NCI-H69 (cell line): ENCODE measurements around the gene LDLRAD4.

Experiments used
- DNase-seq: peaks from one replicate; lab custom pipeline; 2025; lab: John Stamatoyannopoulos, UW

LDLRAD4 gene

DNA sequence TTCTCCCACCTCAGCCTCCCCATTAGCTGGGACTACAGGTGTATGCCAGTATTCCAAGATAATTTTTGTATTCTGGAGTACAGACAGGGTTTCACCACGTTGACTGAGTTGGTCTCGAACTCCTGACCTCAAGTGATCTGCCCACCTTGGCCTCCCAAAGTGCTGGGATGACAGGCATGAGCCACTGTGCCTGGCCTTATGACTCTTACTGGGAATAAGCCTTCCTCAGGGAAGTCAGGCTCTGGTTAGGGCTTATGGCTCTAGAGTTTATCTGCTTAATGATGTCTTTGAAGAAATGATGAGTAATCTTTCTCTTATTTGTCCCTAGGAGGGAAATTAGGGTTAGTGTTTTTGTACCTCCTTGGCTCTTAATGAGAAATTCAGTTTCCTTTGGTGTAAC, 320.1 kb downstream of the LDLRAD4 start:
- DNase-seq, result no peak

DNA sequence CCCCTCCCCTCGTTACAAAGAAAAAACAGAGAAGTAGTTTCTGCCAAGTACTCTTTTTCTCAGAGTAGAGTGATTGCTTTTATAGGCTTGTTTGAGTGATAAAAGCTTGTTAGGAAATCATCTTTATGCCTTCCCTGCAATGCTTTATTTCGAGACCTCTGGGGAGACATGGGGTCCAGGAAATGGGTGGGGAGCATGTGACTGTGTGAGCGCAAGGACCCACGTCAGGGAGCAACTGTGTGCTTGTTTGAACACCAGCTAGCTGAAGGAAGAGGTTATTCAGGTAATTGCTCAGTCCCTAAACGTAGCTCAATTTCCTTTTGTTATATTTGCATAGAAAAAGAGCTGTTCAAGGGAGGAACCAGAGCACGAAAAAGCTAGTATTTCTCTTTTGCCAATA, 320.5 kb downstream of the LDLRAD4 start:
- peak; percentile 71 for DNase-seq

DNA sequence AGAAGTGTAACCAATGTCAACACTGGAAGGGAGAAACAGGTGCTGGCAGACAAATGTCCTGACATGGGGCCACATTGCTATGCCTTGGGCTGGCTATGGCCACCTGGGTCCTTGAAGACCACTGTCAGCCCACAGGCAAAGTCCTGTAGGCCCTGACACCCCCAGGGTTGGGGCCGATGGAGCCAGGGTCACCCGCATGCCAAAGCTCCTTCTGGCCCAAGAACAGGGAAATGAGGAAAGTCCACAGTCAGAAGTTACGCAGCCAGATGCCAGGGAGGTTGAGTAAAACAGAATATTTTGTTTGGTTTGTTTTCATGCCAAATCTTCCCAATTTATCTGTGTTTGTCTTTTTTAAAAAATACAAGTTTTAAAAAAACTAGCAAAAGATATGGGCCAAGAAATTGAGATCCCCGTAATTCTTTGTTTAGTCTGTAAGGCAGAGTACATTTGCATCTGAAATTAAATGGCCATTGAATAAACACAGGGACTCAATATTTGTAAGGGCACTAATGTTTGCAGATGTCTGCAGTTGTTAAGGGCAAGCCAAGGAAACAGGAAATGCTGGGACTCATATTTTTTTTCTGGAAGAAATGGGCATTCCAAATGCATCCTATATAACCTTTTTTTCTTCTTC, 321.4 kb downstream of the LDLRAD4 start:
- DNase-seq, result peak; percentile 72

DNA sequence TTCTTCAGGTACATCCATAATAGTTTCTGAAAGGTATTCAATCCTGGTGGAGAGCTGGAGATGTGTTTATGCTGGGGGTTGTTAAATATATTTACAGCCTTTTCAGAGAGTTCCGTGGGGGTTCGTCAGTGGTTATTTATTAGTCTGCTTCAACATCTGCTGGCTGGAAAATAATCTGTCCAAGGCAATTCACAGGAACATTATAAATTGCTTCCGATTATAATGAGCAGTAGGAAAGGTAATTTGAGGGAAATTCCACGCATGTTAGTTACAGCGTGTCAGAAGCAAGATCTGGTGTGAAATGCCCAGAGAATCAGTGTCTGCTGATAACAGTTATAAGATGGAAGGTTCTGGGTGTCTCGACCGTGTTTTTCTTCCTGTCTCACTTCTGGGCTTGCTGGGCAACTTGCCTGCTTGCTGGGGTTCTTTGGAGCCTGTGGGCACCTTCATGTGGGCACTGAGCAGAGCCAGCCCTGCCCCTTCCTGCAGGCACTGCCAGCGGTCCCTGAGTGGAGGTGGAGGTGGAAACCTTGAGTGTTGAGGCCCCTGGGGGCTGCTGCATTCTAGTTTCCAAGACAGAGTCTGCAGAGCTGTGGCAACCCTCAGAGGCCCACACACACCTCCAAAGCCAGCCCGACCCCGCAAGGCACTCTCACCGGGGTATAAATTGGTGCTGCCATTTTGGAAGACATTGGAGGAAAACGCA, 322.1 kb downstream of the LDLRAD4 start:
- peak; percentile 72 for DNase-seq

DNA sequence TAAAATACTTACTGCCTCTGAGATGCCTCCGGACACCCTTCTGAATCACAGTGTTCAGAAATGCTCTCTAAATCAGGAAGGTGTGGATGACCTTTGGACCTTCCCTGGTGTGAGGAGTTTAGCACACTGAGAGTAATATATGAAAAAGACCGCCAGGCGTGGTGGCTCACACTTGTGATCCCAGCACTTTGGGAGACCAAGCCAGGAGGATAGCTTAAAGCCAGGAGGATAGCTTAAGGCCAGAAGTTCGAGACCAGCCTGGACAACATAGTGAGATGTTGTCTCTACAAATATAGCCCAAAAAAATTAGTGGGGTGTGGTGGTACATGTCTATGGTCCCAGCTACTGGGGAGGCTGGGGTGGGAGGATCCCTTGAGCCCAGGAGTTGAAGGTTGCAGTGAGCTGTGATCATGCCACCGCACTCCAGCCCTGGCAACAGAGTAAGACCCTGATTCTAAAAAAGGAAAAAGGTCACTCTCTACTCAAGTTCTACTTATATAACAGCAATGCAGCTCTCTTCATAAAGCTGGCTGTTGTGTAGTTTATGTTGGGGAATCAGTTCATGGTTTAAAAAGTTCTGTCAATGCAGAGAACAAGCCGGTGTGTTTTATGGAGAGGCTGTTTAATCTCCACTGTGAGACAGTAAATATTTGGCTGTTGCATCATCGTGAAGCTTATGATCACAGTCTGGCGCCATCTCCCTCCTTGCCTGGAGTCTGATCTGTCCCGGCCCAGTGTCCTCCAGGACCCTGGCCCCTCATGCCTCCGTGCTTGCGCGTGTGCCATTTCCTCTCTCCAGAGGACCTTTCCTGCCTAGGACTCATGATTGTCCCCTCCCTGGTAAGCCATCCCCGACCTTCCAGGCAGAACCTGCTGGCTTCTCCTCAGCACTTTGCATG, 323.3 kb downstream of the LDLRAD4 start:
- DNase-seq, result peak; percentile 26

DNA sequence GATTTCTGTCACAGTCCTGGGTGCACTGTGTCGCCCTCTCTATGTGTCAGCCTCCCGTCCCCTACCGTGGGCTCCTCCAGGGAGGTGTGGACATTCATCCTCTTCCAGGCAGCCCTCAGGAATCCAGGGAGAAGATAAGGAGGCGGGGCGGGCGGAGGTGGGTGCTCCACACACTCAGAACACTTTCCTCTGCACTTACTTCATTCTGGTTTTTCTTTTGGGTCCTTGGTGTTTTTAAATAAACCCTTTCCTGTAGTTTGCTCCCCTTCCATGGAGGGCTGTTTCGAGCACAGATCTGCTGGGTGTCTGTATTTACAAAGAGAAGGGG, 323.9 kb downstream of the LDLRAD4 start:
- no peak for DNase-seq

DNA sequence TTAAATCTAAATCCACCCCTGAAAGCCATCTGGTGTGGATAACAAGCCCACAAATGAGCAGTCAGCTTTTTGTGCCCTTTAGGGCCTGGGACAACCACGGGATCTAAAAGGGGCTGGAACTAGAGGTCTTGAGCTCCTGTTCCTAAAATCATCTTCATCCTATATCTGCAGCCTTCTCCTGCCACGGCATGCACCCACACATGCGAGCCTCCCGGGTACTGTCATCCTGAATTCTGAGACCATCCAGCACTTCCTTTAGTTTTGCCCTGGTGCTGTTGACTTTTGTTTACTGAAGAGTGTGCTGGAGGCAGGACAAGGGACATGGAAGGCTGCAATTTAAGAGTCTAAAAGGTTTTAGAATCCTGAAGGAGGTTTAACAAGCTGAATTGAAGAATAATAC, 324.6 kb downstream of the LDLRAD4 start:
- no peak for DNase-seq

DNA sequence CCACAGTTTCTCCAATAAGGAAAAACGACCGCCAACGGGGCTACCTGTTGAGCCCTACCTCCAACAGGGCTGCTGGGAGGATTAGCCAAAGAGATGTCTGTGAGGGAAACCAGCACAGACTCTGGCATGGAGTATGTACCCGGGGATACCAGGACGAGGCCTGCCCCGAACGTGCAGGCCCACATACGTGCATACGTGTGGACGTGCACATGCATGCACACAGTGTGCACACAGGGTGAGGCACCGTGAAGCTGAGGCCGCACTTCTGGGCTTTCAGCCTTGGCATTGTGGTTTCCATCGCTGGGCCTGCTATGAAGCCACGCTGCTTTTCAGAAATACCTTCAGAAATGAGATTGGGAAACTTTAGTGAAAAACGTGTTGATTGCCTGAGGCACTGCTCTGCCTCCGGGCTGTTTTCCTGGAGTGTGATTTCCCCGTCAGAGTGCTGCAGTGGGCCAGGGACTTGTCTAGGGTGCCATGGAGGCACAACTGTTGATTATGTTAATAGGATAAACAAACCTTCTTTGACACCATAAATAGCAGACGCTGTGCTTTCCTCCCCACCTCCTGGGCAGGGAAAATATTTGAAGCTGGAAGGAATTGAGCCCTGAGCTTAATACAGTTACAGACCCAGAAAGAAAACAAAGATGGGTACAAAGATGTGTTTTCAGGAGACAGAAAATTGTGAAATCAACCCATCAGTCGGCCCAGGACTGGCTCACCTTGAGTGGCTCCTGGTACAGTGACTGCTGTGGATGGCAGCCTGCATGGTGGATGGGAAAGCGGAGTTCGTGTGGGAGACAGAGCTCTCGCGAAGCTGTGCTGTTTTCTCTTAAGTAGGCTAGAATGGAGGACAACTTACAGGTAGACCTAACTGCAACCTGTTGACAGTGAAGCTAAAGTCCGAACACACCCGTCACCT, 325.5 kb downstream of the LDLRAD4 start:
- peak; percentile 27 for DNase-seq

DNA sequence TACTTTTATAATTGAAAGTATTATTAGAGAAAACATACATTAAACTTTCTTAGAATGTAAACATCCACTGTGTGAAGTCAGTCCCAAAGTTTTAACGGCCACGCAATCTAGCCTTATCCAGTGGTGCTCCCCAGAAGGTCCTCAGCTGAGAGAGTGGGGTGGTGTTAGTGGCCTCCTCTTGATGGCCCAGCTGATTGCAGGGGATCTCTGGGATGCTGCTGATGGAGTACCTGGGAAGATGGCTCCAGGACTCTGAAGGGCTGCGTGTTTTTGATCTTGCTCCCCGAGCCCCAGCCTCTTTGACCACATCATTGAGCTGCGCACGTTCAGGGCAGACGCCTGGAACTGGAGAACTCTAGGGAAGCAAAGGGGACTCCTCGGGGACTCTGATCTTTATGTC, 326.4 kb downstream of the LDLRAD4 start:
- no peak for DNase-seq

DNA sequence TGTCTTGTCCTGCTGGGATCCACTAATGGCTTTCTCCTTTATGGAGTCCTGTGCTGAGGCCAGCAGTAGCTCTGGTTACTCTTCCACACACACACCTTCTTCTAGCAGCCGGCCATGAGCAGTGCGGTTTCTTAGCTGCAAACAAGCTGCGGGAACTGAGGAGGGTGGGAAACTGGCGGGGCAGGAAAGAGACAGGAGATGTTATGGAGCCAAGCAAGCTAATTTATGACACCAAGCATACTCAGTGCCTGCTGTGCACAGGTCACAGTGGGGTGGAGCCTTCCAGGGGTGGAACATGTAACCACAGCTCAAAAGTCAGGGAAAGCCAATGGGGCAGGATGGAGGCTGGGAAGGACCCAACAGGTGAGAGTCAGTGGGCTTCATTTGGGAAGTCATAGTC, 327.0 kb downstream of the LDLRAD4 start:
- peak; percentile 52 for DNase-seq

DNA sequence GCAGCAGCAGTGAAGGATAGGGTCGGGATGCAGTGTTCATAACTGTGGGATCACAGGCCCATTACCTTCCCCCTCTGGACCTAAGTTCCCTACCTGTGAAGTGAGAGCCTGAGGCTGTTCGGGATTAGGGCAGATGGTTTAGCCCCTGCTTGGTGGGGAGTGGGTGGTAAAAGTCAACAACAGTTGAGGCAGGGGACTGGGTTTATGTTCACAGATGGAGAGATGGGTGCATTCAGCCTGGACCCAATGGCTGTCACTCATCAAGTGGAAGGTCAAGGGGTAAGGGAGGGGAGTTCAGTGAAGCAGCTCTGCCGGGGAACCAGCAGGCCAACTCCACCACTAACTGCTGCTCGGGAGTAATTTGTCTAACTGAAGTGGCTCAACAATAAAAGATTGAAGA, 327.4 kb downstream of the LDLRAD4 start:
- peak; percentile 52 for DNase-seq

DNA sequence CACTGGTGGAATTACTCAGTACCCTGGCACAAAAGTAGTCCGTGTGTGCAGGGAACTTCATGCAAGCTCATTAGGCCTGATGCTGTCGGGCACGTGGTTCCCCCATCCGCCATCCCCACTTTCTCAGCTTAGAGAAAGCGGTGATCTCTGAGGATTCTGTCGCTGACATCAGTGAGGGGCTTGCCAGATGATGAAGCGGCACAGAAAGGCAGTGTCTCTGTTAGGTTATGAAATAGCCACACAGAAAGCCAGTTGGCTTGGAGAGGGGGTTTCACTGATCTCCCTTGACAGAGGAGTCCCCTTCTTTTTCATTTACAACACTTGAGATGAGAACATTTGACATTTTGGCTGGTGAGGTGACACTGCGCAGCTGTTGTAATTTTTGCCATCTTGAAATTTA, 328.1 kb downstream of the LDLRAD4 start:
- DNase-seq, result no peak

DNA sequence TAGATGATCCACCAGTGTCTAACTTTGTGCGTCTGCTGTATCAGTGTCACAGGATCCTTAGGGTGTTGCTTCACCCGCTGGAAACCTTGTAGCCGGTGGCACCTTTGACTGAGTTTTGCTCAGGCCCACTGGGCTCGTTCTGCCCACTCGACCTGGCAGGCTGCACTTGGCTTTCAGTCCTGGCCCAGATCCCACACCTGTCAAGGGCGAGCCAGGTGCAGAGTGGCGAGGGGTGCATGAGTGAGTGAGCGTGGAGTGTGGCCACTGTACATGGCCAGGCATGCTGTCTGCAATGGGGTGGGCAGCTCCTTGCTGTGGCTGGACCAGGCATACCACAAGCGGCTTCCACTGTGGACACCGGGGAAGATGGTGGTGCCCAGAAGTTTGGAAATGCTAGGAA, 328.8 kb downstream of the LDLRAD4 start:
- no peak for DNase-seq

DNA sequence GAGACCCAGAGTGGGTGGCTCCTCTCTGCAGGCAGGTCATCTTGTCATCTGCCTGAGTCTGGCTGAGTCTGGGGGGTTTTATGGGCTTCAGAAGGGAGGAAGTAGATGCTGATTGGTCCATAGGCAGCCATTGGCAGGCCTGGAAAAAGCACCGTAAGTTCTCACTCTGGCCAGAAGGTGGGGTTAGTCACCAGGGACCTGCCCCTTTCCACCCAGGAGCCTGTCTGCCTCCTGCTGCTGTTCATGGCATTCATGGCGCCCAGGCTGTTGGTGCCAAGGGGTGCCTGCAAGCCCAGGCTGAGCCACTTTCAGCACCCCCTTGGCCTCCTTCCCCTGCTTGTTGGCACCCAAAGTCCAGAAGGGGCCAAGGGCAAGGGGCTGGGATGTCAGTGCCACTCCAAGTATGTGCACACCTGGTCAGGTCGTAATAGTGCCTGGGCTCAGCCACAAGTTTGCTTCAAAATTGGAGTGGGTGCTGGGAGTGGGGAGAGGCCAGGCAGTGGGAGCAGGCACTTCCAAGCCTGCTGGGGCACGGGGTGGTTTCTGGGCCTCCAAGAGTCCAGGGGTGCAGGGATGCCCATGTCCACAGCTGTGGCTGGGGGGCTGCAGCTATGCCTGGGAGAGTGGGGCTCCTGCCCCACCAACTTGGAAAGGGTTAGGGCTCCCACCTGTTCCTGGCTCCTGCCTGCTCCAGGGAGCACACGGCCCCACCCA, 329.7 kb downstream of the LDLRAD4 start:
- DNase-seq, result no peak

DNA sequence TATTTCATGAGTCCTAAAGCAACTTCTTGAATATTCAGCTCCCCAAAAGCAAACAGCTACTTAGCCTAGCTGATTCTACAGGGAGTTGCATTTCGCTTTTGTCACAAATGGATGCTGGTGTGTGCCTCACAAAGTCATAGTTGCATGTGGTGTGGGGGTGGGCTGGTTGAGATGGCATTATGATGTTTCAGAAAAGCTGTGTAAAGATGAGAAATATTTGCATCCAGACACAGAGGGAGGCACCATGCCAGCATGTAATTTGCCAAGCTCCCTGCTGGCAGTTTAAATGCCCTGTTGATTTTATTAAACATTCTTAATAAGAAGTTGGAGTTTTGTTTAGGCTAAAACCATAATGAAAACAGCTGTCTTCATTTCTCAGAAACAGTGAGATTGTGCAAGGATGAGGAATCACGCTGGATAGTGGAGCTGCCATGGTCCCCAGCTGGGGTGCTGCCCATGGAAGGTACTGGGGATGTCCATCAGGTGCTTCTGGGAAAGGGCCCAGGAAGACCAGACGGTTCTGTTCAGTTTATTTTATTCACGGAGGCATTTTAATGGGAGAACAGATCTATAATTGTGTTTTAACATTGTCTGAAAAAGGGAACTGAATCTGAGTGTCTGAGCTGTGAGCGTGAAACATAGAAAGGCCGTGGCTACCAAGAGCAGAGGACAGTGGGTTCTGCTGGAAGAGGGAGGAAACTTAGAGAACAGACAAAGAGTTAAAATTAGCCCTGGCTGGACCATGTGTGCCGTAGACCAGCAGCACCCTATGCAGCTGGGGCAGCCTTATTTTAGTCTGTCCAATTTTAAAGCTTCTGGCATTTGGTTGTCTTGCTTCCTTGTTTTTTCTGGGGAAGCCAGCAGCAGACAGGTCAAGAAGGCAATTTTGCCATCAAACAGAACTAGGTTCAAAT, 330.7 kb downstream of the LDLRAD4 start:
- DNase-seq, result peak; percentile 58

DNA sequence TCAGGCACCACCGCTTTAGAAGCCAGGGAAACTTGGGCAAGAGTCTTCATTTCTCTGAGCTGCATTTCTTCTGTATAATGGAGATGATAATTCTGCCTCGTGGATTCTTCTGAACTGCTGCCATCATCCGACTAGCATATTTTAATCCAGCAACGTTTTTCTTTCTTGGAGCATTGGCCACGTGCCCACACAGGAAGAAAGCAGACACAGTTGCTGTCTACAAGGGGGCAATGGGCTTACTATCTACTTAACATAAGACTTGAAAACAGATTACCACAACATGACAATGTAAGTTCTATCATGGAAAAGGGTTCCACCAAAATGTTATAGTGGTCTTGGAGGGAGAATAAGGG, 331.3 kb downstream of the LDLRAD4 start:
- no peak for DNase-seq

DNA sequence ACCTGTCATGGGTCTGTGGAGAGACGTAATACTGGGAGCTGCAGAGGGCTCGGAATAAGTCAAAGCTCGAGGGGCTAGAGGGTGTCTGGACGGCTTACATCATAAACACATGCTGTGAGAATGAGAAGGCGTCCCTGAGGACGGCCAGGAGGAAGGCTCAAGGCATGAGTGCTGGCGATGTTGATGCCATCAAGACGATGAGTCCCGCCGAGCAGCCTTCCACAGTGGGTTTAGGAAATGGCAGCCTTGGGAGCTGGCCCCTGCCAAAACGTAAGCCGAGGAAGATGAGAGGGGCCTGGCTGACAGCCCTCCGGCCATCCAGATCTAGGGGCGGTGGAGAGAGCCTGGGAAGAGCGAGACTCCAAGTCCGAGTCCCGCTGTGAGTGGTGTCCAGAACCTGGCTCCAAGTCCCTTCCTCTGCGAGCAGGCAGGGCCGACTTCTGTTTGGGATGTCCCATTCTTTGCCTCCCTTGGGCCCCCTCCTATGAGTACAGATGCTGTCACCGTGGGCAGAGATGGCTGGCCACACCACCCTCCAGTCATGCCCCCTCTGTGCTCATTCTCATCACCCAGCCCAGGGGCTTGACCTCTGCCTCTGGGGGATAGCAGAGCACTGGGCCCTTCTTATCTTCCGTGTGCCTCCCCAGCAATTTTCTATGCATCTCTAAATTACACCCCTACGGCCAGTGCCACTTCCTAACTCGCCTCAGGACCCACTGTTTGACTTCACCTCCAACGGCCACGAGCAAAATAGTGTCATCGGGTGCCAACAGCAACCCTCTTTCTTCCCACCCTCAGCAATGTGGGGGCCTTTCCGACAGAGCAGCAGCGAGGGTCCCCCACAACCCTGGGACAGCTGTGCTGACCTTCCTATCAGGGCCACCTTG, 332.1 kb downstream of the LDLRAD4 start:
- no peak for DNase-seq

DNA sequence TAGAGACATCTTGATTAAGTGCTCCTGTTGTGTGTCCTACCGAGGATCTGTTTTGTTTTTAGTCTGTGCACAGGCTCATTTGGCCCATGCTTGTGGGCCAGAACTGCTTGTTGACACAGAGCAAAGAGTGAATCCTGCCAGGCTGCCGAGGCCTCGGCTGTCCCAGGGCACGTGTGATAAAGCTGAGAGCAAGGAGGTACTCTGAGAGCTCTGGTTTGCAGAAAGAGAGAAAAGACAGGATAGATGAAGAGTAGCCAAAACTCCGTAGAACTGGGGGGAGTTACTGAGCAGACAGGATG, 332.7 kb downstream of the LDLRAD4 start:
- no peak for DNase-seq
